ENCODE data around the gene AGXT.
A peak's percentile ranks its signal among the peaks of the same experiment; 100 is the strongest.

Gene AGXT

DNA sequence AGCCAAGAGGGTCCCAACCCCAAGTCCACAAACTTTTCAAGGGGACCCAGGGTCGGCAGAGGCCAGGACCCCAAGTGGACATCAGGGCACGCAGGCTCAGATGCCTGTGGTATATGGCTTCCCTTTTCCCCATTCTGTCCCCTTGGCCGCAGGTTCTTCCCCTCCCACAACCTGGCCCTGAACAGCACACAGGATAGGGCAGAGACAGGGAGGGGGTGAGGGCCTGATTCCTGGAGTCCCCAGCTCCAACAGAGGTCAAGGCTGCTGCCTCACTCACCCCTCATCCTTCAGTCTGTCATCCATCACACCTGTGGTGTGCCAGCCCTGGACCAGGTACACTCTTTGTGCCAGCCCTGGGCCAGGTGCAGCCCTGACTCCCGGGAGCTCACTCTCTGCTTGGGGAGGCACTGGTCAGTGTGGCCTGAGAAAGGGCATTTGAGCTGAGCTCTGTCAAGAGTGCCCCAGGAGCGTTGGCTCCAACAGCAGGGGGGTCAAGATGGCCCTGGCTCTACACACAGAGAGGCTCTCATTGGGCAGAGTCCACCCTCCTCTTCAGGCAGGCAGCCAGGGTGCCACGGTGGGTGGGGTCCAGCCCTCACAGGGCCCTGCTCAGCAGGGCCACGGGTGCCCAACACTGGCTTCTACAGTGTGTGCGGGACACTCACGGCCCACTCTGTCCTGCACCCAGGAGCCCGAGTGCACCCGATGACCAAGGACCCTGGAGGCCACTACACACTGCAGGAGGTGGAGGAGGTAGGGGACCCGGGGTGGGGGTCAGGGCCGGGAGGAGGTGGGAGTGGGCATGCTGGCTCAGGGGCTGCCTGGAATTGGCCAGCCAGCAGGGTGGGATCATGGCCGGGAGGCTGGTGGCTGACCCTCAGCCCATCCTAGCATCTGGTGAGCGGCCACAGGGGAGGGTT is 1.6 kb downstream of the AGXT start:
- DNase-seq (ENCODE audit: low spot score): no peak

DNA sequence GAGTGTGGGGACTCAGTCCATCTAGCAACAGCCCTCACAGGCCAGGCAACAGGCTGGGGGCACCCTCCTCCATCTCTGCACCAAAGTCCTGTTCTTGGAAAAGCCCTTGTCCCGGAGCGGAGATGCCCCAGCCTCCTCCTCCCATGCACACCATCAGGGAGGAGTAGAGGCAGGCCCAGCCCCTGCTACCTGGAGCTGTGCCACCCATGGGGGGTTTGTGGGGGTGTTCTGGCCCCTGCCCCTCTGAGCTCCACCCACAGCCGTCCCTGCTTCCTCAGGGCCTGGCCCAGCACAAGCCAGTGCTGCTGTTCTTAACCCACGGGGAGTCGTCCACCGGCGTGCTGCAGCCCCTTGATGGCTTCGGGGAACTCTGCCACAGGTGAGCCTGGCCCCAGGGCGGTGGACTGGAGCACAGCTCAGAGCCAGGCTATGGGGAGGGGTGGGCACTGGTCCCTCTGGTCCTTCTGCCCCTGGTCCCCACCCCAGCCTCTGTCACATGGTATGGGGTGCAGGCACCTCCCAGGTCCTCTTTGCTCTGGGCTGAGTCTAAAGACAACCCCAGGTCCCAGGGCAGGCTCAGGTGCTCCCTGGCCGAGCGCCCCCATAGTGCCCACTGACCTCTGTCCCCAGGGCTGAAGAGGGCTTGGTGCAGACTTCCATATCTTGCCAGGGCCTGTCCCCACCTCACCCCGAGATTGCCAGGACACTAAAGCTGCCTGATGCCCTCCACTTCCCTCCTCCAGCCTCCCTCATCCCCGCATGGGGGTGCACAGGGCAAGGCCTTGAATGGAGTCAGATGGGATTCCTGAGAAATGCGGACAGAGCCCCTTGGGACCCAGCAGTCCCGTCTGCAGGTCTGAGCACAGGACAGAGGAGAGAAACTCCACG is 2.7 kb downstream of the AGXT start:
- no peak for DNase-seq (ENCODE audit: low spot score)

DNA sequence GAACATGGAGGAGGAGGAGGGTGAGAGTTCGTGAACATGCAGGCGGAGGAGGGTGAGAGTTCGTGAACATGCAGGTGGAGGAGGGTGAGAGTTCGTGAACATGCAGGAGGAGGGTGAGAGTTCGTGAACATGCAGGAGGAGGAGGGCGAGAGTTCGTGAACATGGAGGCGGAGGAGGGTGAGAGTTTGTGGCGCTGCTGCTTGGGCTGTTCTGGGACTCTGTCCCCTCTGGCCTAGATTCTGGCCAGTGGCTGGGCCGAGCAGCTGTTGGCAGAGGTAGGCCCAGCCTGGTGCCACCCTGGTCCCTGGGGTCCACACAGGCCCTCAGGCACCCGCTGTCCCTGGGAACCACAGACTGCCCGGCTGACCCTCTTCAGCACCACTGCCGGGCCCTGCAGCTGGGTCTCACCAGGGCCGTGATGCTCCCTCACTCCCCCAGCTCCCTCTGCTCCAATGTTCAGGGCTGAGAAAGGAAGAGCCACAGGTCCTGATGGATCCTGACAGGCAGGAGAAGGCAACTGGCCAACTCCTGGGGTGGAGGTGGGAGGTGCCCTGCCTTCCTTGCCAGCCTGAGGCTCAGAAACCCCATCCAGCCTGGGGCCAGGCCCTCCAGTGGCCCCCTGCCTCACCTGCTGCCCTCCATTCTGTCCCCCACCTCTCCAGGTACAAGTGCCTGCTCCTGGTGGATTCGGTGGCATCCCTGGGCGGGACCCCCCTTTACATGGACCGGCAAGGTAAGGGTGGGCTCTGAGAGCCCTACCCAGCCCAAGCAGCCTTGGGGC is 3.9 kb downstream of the AGXT start:
- DNase-seq (ENCODE audit: low spot score): peak; percentile 46

DNA sequence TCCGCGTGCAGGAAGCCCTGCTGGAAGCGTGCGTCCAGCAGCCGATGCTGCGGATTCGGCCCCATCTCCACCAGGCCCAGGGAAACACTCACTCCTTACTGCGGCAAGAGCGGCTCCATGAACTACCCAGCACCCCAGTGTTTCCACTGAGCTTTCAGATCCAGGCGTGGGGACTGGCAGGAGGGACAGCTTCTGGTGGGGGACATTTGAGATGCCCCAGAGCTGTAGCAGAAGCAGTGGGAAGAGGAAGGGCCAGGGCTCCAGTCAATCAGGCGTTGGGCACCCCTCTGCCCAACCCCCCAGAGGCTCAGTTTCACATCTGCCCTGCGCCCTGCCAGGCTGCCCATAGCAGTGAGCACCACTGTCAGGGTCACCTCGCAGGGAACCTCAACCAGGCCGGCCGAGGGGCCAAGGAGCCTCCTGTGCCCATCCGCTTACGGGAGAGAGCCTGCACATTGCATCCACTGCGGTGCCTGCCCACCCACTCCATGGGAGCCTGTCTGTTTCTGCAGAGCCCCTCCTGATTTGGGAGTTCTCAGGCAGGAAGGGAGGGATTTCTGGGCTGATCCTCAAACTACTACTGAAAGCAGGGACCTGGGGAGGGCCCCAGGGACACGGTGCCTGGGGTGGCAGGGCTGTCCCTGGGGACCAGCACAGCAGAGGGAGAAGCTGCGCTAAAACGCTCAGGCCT is 4.6 kb downstream of the AGXT start:
- no peak for DNase-seq (ENCODE audit: low spot score)

DNA sequence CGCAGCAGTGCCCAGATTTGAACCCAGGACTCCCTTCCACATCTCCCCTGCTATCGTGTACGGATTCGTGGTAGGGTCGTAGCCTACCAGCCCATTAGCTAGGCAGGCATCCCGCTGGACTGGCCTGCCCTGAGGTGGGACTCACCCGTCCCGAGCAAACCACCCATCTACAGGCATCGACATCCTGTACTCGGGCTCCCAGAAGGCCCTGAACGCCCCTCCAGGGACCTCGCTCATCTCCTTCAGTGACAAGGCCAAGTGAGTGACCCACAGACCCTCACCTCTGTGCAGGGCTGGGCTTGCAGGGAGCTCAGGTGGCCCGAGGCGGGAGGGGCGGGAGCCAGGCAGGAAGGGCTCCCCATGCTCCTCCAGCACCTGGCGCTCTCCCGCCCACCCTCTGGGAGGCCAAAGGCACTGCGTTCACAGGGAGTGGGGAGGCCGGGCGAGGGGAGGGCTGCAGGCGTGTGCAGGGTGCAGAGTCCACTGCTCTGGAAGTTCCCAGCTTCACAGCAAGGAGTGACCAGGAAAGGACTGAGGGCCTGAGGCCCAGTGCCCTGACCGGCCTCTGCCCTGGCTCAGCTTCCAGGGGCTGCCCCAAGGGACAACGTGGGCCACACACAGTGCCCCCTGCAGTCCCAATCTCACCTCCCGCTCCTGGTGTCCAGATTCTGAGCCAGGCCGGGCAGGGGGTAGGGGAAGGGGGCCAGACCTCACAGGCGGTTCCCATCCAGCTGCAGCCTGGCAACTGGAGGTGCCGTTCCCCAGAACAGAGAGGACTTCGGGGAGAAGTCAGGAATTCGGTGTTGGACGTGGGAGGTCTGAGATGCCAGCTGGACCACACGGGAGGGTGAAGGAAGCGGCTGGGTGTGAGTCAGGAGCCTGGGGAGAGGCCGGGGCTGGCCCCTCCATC is 5.4 kb downstream of the AGXT start:
- no peak for DNase-seq (ENCODE audit: low spot score)

DNA sequence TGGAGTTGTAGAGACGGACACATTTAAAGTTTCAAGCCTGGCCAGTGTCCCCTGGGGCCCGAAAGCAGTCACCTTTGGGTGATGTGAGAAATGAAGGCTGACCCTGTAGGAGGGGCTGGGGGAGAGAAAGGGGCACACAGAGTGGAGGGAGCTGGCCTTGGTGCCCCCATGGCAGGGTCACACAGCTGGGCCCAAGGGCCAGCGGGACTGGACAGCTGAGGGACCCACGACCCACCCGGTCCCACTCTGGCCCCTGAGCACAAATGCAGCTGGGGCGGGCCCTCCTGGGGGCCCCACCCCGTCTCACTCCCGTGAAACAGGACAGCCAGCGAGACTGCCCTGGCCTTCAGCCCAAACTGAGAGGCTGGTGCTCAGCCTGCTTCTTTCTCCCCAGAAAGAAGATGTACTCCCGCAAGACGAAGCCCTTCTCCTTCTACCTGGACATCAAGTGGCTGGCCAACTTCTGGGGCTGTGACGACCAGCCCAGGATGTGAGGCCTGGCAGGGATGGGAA is 6.1 kb downstream of the AGXT start:
- DNase-seq (ENCODE audit: low spot score): no peak

DNA sequence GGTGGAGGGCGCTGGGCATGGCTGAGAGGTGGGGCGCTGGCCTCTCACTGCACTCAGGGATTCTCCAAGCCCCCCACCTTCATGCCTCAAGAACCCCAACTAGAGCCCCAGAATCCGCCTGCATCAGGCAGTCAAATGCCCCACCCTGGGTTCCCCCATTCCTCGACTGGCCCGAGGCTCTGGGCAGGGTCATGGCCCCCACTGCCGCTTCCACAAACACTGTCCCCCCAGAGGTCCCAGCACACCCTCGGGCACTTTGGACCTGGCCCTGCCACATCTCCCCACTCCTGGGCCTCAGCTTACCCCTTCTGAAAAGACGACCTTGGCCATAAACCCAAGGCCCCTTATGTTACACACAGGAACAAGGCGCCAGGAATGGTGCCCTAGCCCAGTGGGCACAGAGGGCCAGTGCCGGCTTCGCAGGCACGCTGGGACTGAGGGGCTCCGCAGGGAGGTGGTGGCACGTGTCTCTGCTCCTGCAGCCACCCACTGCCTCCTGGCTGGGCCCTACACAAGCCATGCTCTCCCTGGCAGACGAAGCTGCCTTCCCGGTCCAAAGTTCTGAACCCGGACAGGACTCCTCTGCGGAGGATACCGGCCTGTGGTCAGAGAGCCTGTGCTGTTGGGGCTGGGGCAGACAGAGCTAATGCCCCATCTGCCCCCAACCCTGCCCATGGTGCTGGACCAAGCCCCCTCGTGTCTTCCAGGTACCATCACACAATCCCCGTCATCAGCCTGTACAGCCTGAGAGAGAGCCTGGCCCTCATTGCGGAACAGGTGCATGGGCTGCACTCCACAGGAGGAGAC is 6.8 kb downstream of the AGXT start:
- DNase-seq (ENCODE audit: low spot score): no peak

DNA sequence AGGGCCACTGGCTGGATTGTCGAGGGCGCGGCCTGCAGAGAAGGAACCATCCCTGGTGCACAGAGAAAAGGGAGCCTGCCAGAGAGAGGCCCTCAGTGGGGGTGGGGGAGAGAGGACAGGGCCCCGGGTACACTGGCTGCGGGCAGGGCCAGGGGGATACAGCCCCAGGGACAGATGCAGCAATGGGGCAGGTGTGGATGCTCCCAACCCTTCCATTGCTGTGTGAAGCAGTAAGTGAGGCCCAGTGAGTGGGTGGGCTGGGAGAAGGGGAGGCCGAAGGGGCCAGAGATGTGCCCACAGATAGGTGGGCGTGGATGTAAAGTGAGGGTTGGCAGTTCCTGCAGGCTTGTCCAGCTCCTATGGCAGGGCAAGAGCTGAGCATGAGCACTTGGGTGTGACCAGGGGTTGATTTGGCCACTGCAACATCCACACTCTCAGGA is 7.4 kb downstream of the AGXT start:
- DNase-seq (ENCODE audit: low spot score): no peak

DNA sequence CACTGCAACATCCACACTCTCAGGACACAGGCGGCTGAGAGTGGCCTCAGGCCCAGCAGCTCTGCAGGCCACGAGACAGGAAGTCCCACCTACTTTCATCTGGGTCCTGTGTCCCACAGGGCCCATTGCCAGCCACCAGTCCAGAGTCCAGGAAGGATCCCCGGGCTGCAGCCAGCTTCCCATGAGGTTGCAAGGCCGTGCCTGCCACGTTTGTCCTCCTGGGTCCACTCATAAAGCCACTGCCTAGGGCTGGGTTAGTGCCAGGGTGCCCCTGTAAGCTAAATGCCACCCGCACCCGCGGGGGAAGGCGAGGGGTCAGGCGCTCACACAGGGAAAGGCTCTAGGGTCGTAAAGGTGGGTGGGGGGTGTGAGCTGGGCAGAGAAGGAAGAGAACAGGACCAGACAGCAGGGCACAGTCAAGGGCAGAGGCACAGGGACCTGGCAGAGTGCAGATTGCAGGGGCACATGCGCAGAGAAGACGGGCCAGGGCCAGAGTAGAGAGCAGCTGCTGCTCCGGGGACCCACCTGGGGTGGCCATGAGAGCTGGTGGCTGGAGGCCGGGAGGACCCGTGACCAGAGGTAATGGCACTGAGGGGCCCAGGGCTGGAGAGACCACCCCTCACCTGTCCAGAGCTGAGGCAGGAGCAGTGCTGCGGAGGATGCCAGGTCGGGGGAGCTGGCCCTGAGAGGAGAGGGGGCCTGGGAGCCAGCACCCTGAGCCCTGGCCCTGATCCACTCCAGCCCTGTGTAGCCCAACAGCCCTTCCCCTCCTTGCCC is 8.0 kb downstream of the AGXT start:
- DNase-seq (ENCODE audit: low spot score): no peak

DNA sequence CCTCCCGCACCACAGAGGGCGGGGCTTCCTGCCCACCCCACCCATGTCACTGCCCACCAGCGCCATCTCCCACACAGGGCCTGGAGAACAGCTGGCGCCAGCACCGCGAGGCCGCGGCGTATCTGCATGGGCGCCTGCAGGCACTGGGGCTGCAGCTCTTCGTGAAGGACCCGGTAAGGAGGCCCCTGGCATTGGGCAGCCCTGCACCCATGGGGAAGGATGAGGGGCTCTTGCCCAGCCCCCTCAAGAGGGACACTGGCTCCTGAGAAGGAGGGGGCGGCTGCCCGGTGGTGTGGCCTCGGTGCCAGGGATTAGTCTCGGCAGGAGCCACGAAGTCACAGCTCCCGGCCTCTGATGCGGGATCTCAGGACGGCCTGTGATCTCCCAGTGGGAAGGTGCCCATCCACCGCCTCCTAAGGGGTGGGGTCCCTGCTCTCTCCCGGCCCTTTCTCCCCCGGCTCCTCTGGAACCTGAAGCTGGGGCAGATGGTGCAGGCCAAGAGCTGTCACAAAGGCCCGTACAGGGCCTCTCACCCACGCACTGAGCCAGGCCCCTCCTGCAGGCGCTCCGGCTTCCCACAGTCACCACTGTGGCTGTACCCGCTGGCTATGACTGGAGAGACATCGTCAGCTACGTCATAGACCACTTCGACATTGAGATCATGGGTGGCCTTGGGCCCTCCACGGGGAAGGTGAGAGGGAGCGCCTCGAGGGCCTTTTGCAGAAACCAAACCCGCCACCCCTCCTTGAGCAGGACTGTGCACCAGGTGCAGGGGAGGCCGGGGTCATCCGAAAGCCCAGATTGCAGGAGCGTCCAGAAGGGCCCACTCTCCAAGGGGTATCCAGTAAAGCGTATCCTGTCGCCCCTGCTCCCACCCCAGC is 9.1 kb downstream of the AGXT start:
- no peak for DNase-seq (ENCODE audit: low spot score)

DNA sequence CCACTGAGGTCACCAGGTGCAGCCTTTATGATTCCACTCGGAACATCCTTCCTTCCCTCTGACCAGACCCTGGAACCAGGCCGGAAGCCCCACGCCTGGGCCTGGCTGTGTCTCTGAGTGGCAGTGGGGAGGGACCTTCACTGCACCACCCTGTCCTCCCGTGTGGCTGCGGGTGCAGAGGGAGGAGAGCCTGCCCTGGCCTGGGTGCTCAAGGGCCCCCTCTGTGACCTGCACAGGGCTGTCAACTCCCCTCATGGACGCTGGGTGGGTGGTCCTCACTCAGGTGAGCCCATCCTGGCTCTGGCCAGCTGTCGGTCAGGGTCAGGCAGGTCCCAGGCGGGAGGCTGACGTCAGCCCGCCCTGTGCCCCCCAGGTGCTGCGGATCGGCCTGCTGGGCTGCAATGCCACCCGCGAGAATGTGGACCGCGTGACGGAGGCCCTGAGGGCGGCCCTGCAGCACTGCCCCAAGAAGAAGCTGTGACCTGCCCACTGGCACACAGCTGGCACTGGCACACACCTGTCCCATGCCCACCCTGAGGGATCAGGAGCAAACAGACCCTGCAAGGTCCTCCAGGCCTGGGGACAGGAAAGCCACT is 9.8 kb downstream of the AGXT start:
- no peak for DNase-seq (ENCODE audit: low spot score)

DNA sequence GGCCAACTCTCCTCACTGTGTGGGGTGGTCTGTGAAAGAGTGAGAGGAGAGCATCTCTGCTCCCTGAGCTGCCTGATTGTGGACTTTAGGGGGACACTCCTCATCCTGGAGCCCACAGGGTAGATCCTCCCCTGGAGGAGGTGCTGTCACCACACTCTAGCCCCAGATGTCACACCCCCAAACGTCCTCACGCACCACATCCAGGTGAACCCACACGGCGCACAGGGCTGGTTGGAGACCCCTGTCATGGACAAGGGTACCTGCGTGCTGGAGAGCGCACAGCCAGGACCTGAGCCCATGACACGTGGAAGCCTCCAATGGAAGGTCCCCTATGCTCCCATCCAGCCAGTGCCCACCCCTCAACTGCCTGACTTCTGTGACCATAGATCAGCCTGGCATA is 10.5 kb downstream of the AGXT start:
- DNase-seq (ENCODE audit: low spot score): no peak

DNA sequence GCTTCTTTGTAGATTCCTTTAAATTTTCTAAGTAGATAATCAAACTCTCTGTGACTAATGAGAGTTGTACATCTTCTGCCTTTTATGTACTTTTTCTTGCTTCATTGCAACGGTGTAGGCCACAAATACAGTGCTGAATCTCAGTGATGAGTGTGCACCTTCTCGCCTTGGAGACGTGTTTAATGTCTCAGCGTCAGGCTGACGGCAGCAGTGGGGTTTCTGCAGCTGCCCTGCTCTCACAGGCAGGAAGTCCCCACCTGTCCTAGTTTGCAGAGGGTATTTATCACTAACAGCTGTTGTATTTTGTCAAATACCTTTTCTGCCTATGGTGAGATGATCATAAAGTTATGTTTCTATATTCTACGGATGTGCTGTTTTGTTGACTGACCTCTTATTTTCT is 13.3 kb downstream of the AGXT start:
- no peak for DNase-seq (ENCODE audit: low spot score)

DNA sequence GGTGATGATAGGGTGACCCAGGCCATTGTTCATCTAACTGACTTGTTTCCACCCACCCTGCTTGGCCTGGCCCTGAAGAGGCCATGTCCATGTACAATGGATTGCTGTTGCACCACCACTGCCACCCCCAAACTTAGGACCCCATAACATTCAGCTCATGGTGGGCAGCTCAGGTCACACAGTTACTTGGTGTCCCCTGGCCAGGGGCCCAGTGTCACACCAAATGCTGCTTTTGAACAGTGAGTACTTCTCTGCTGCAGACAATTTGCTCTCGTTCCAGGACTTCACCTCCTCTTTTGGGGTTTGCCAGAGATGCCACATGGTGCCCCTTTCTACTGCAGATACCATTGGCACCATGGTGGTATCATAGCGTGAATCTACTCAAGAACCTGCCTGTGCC is 15.6 kb downstream of the AGXT start:
- no peak for DNase-seq (ENCODE audit: low spot score)

DNA sequence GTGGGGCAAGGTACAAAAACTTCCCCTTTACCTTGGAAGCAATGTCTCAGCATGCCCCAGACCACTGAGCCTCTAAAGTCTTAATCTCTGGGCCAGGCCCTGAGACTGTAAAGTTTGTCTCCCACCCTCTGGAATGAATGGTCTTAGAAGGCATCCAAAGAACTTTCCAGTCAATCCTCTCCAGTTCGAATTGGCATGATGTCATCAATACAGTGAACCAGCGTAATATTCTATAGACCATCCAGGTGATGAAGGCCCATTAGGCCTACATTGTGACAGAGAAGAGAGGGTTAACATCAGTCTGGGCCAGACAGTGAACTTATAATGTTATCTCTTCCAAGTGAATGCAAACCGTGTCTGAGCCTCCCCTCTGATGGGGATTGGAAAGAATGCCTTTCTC is 16.1 kb downstream of the AGXT start:
- DNase-seq (ENCODE audit: low spot score): no peak

DNA sequence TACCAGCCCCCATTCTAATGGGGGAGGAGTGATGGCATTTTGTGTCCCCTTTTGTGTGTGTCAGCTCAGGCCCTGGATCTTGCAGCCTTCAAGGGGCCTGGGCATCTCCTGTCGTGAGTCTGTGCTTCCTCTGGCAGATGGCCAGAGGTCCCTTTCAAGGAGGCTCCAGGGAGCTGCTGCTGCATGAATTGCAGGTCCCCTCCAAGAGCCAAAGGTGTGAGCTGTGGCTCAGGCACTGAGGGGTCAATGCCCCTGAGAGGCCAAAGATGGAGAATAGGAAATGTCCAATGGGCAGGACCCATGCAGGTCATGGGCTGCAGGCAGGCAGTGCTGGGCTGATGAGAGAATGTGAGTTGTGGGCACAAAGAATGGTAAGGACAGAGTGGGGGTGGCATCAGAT is 16.9 kb downstream of the AGXT start:
- DNase-seq (ENCODE audit: low spot score): no peak

DNA sequence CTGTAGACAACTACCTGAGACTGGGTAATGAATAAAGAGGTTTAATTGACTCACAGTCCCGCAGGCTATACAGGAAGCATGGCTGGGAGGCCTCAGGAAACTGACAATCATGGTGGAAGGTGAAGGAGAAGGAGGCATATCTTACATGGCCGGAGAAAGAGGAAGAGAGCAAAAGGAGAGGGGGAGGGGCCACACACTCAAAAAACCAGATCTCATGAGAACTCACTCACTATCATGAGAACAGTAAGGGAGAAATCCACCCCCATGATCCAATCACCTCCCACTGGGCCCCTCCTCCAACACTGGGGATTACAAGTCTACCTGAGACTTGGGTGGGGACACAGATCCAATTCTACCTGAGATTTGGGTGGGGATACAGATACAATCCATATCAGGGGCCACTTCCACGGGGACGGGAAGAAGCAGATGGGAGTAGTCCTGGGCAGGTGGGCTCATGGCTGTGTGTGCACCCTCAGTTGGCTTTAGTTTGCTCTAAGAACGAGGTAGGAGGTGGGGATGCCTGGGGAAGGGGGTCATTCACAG is 17.5 kb downstream of the AGXT start:
- DNase-seq (ENCODE audit: low spot score): no peak
